ENCODE data around the gene NHLRC2.

NHLRC2 gene

DNA sequence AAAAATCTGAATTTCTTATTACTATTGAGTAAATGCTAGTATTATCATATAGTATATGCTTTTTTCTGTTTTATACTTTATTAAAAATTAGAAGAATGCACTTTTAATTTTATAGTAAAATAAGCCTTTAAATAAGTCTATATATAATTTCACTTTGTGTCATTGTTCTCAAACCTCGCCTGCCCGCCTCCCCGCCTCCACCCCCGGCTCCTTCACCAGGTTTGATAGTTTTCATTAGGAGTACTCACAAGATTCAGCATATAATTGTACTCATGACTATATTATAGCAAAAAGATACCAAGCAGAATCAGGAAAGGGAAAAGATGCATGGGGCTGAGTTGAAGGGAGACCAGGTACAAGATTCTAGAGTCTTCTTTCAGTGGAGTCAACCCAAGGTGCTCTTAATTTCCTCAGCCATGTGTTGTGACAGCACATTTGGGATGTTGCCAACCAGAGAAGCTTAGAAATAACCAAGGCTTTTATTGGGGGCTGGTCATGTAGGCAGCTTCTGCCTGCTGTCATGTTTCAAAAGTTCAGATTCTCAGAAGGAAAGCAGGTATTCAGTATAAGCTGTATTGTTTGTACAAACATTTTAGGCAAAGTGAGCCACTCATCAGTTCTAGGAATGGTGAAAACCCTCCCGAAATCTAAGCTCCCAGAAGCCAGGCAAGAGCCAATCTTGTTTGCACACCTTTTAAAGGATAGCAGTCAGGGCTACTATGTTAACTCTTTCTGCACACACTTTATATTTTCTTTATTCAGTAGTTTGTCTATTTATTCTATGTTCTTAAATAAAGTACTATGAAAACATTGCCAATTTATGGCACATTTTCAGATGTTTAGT, 12.3 kb downstream of the NHLRC2 start:
- no peak for DNase-seq

- no peak for DNase-seq
Observed at GRCh38 chr10:113867904-113868303, 13.4 kb downstream of the NHLRC2 start.

DNA sequence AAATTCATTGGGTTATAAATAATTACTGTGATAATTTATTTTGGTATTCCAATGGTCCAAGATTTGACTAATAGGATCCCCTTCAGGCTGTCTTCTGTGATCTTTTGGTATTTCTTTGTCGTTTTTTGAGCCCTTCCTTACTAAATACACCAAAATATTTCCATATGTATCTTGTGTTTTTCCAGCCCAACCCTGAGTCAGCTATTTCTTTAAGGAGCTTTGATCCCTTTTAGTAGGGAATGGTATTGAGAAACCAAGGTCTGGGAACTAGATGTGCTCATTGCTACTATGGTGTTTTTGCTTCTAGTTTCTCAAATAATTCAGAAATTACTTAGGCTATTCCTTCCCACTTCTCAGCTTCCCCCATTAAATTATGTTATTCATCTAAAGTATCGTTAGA, 15.3 kb downstream of the NHLRC2 start:
- no peak for DNase-seq

DNA sequence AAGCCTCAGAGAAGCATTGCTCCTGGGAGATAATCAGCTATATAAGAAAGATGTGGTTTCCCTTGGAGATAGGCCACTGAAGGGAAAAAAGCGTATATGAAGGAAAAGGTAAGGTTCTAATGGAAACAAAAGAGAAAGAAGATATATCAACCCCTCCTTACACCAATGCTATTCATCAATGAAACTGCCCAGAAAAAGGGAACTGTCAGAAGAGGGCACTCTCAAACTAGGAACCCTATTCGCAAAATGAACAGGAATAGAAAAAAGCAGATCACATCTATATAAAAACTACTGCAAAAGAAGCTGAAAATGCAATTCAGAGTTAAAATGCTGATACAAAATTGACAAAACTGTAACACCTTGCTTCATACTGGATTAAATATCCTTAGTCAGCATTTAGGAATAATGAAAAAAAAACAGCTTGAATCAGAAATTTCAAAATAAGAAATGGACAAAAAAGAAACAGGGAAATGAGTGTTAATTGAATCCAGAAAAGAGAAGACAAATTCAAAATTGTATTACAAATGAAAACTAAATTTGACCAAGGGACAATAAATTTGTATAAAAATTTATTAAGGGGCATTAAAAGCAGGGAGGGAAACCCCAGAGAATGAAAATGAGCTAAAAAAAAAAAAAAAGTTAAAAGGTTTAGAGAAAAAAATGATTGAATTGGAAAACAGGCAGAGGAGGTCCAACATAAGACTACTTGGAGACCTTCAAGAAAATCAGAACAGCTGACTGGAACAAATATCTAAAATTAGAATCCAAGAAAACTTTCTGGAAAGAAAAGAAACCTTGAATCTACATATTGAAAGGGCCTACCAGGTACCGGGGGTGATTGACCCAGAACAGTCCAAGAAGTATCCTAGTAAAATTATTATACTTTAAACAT, 17.9 kb downstream of the NHLRC2 start:
- DNase-seq, result no peak

DNA sequence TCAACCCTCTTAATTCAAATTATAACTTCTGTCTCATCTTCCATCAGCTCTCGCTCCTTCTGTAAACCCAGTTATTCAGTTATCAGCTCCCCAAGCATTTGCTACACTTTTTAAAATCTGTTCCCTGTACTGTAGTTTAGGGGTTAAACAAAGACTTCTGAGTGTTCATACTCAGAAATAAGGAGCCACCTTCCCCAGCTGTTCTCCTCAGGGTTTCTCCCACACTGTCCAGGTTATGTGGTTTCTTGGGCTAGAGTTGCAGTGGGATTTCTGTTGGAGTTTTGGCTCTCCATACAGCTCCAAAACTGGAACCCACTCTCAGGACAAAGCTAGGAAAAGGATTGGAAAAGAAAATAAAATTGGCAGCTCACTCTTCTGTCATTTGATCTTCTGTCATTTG, 20.8 kb downstream of the NHLRC2 start:
- no peak for DNase-seq

- DNase-seq, result no peak
Observed at GRCh38 chr10:113876461-113876860, 22.0 kb downstream of the NHLRC2 start.

DNA sequence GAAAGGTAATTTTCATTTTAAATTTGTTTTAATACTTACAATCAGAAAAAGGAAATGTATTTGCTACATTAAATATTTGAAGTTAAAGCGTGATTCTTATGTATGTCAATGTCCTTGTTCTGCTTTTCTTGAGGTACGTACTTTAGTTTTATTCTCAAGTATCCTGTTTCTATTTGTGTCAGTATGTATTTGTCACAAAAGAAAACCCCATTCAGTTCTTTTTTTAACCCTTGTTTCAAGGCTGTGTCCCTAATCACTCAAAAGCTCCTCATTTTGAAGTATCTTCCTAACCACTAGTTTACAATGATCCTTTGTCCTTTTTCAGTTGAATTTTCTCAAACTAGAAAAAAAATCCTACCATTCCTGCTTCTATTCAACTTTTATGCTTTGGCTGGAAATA, 25.2 kb downstream of the NHLRC2 start:
- DNase-seq, result no peak

DNA sequence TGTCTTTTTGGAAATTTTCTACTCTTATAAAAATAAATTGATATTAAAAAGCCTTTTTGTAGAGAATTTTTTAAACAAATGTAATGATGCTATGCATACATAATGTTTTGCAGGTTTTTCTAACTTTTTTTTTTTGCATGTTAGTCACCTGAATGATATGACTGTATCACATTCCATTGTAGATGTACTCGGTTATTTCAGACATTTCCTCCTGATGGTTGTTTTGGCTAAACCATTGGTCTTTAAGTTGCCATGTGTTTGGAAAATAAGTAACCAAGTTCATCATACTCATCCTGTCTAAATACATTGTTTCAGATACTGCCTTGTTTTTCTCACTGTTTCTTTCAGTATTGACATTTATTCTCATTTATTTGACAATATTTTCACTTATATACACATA, 25.8 kb downstream of the NHLRC2 start:
- no peak for DNase-seq

GRCh38 chr10:113882240-113882639, 27.8 kb downstream of the NHLRC2 start:
- no peak for DNase-seq

DNA sequence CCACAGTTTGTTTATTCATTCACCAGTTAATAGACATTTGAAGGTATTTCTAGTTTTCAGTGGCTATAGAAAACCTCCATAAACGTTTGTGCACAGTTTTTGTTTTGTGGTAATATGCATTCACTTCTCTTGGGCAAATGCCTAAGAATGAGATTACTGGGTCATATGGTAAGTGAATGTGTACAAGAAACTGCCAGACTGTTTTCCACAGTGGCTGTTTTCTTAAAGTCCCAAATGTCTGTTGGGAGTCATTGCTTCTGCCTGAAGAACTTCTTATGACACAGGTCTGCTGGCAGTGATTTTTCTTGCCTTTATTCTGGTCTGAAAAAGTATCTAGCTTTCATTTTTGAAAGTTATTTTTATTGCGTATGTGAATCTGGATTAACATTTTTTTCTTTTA, 35.5 kb downstream of the NHLRC2 start:
- no peak for DNase-seq

DNA sequence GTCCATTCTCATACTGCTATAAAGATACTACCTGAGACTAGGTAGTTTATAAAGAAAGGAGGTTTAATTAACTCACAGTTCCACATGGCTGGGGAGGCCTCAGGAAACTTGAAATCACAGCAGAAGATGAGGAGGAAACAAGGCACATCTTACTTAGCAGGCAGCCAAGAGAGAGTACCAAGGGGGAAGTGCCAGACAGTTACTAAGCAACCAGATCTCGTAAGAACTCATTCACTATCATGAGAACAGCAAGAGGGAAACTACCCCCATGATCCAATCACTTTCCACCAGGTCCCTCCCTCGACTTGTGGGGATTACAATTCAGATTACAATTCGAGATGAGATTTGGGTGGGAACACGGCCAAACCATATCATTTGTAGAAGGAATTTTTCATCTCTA, 36.3 kb downstream of the NHLRC2 start:
- DNase-seq, result no peak

DNA sequence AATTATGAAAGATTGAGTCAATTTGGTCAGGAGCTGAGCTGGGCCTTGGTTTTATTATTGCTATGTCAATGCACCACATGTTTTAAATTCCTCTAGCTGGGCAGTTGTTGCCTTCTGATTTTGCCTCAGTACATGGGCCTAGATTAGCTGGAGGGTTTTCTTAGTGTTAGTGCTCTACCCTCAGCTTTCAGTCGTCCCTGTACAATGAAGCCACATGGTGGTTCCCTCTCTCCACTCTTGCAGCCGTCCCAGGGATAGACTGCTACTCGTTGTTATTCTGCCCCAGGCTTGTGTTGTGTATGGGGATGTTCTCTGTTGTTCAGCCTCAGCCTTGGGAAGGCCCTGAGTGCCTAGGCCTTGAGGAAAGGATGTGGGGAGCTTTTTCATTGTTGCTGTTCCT, 37.0 kb downstream of the NHLRC2 start:
- no peak for DNase-seq

DNA sequence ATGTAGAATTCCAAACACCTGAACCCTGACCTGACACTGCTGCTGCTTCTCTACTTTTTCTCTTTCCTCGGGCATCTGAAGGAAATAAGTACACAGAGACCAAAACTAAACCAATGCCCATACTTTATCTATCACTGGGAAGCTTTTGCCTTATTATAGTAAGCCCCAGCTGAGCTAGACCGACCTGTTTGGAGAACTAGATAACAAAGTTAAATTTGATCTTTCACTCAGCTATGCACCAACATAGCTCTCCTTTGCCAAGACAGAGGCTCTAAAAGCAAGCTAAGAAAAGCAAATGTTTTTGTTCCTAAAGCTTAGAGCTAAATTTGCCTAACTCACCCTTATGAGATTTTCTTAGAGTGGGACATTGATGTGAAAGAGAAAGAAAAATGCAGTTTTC, 39.1 kb downstream of the NHLRC2 start:
- no peak for DNase-seq

DNA sequence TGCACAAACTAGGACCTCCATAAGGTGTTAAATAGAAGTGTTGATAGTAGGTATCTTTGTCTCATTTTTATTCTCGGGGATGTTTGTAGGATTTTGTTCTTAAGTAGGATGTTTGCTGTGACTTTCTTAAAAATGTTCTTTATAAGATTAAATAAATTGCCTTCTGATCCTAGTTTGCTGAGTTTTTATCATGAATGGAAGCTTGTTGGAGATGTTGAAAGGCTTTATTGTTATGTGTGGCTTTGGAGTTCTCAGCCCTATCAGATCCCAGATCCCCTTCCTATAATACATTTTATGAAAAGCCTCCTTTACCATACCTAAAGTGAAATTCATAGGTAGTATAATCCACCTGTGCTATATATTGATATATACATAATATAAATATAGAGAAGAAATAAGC, 40.1 kb downstream of the NHLRC2 start:
- DNase-seq, result no peak

DNA sequence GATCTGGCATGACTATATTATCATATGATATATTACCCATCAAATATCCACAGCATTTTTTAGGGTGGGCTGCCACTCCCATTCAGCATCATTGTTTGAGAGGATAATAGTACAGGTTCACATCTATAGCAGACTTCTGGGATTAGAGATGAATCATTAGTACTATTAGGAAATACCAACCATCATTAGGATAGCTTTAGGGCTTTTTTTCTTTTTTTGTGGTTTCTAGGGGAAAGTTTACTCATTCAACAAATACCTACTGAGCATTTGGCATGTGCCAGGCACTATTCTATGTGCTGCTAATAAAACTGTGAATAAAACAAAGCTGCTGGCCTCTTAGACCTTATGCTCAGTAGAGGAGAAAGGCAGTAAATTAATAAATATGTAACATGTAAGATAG, 40.6 kb downstream of the NHLRC2 start:
- DNase-seq, result no peak

DNA sequence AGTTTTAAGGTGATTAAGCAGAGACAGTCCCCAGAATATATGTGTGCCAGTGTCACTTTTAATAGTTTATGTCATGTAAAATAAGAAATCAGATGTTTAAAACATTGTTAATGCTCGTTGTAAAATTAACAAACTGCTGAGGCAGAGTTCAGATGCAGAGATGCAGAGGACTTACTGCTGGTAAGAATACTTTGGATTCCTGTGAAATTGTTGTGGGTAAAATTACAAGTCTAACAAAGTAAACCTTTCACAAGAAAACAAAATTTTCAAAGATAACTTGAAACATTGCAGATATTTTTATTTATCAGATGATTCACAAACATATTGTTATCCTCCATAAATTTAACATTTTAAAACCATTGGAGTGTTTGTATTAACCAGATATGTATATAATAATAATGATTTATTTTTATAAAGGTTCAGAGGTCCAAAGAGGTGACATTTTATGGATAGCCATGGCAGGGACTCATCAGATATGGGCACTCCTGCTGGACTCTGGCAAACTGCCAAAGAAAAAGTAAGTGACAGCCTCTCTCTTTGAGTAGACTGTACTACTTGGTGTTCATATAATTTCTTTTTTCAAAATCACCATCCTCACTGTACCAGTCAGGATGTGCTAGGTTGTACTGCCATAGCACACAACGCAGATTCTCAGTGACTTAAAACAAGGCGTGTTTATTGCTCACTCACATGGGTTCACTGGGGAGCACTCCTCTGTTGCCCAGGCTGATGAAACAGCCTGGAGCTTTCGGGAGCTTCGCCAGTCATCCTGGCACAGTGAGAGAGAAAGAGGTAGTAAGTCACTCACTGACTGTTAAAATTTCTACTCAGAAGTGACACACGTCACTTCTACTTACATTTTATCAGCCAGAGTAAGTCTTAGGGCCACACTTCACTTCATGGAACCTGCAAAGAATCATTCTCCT, 43.5 kb downstream of the NHLRC2 start:
- no peak for DNase-seq

- DNase-seq, result no peak
Observed at GRCh38 chr10:113899952-113900598, 45.6 kb downstream of the NHLRC2 start.

- no peak for DNase-seq
Observed at GRCh38 chr10:113905756-113906155, 51.3 kb downstream of the NHLRC2 start.

GRCh38 chr10:113907166-113907565, 52.7 kb downstream of the NHLRC2 start:
- DNase-seq, result no peak

- no peak for DNase-seq
Observed at GRCh38 chr10:113908236-113908635, 53.8 kb downstream of the NHLRC2 start.

DNA sequence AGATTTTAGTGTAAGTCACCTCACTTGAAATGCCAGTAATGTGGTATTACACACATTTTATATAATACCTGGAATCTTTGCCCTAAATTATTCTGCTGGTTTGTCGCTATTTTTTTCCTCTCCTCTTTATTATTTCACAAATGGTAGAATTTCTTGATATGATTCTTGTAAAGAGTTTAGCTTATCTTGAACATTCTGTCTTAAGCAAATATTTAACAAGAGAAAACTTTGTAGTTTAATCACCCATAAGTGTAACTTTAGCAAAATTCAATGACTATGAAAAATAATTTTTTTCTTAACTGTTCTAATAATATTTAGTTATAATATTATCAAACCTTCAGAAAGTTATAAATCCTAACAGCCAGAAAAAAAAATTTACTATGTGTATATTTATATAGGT, 56.7 kb downstream of the NHLRC2 start:
- no peak for DNase-seq

DNA sequence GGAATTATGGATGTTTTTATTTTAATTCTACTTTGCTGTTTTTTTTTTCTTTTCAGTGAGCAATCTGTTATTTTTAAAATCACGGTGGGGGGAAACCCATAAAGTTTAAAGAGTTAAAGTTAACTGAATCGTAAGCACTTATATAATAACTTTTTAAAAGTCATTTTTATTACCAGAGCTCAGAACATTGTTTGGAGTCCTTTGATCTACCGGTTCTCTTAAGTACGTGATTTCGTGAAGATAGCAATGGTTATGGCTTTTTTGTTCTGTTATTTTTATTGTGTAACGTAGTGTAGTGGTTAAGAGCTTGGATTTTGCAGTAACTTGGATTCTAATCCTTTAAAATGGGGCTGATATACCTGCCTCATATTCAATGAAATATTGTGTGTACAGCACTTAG, 57.4 kb downstream of the NHLRC2 start:
- no peak for DNase-seq

GRCh38 chr10:113912582-113912981, 58.1 kb downstream of the NHLRC2 start:
- no peak for DNase-seq
